CD4-positive, alpha-beta T cell treated with Interferon alpha-2 for 1 hour (primary cell): Measurements from ENCODE around the gene DOK1.
A peak's percentile ranks its signal among the peaks of the same experiment; 100 is the strongest.

Source experiments
- DNase-seq, 2 donors: peaks; one replicate each; pipeline ENCODE4 v3.0.0-alpha.2; 2020 to 2022

DOK1 gene

DNA sequence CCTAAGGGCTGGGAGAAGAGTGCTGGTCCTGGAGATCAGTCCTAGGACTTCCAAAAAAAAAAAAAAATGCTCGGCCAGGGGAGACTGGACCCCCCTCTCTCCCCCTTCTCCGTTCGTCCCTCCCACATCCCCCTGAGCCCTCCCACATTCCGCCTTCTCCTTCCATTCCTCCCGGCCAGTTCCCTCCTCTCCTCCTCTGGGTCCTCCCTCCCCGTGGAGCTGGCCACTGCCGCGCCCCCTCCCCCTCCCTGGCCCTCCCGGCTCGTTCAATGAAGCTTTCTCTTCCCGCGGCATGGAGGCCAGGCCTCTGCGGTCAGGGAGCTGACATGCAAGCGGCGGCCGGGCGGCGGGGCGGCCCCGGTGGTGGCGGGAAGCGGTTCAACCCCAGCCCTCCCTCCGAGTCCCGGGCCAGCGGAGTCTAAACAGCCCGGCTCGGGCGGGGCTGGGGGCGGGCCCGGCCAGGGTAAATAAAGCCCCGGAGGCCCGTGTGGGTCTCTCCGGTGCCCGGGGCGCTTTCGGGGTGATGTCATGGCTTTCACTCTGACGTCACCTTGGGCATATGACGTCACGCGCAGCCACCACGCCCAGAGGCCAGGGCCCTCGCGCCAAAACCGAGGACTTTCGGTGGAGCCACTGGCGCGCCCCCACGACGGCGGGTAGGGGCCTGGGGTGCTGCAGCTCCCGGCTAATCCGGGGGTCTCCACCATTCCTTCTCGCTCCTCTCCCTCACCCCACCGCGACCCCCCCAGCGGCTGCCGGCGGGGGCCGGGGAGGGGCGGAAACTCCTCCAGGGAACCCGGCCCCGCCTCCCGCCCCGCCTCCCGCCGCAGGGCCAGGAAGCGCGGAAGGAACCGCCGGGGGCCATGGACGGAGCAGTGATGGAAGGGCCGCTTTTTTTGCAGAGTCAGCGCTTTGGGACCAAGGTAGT is at the start of gene DOK1, which contains the start of gene LOXL3:
Gene DOK1 (plus strand): TSS at position 829 of the 928 bp plus-strand sequence. CDS start 35 bp downstream, at position 864.
Gene LOXL3 (minus strand): TSS at position 51 of the 928 bp plus-strand sequence. CDS start 1,308 bp downstream, outside the sequence.
- peak; percentile 76 to 88 for DNase-seq

DNA sequence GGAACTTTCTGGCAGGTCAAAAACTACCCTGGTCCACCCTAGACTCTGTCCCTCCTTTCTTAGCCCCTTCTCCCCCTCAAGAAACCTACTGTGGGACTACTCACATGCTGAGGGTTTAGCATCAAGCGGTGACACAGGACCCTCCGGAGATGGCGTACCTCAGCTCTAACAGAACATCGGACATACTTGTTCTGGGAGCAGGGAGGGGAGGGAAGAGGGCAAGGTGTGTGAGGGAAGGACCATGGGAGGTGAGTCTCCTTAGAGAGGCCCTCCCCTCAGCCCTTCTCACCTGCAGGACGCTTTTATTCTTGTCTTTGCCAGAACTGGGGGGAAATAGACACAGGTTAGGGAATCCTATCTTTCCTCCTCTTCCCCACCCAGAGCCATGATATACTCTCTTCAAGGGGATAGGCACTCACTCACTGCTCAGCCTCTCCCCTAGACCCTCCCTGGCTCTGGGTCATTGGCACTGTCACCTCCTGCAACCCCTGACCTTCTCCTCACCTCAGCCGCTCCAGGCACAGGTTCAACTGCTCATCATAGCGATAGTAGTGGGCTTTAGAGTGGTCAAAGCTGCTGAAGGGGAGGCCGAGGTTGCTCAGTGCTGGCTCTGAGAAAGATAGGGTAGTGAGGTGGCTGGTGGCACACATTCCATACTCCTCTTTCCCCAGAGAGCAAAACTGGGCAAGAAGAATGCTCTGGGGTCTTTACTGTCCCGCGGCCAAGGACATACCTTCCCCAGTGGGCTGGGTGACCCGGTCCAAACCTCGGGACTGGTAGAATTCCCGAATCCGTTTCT is 48.9 kb upstream of the DOK1 start:
- DNase-seq, result no peak

DNA sequence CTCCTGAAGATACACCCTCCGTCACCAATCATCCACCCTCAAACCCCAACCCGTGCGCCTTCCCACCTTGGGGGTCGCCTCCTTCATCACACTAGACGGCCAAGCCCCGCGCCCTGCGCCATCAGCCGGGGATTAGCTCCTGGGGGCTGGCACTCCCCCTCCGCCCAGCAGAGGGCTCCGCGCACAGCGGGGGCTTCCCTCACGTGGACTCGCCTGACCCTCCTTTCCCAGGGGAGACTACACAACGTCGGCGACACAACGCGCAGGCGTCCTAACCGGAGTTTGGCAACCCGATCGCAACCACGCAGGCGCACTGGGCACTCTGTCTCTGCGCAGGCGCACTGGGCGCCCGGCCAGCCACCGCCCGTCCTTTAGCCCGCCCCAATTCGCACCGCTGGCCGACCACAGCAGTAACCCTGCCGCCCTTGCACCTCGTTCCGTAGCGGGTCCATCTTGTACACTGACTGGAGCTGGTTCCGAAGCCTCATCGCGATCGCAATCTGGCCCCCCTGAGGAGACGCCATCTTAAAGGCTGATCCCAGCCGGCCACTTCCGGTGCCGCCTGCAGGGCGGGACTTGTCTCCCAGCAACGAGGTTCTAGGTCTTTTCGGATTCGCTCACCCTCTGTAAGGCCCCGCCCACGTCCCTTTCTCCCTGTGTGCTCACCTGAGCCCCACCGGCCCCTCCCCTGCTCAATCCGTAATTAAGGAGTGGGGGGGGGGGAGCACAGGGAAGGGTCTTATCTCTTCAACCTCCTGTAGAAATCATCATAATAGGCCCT is 47.2 kb upstream of the DOK1 start, which contains the start of gene PCGF1:
Gene PCGF1 (minus strand): TSS at position 551 of the 781 bp plus-strand sequence. CDS start 27 bp downstream, at position 524.
- peak; percentile 98 for DNase-seq

DNA sequence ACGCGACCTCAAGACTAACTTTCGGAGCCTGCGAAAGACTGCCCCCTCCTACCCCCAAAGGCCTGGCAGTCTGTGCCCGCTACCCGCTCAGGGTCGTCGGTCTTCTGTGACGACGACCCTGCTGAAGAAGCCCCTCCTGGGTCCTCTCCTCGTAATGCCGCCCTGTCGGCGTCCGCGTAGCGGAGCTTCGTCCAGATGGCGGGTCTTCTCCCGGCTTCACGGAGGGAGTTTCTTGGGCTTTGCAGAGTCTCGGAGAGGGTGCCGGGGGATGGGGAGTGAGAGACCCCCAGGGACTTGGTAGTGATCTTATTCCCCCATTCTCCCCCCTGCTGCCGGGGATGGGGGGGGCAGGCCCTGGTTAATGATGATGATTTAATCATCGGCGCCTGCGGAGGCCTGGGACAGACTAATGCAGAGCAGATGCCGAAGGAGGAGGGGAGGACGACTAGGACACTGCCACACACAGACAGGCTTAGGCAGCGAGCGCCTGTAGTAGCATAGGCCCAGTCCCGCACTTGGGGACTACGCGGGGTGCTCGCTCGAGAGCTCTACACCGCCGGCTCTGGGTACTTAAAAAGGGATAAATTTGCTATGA is 46.5 kb upstream of the DOK1 start:
- DNase-seq, result peak in 1 of 2 donors; percentile 28

DNA sequence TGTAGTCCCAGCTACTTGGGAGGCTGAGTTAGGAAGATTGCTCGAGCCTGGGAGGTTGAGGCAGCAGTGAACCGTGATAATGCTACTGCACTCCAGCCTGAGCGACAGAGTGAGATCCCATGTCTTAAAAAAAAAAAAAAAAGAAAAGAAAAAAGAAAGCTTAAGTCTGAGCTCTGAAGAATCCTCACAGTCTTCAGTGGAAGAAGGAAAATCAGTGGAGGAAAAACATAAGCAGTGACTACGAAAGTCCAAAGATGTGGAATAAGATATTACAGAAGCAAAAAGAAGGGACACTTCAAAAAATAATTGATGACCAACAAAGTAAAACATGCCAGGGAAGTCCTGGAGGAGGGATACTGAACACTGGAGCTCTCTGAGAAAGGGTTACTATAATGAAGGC is 44.2 kb upstream of the DOK1 start:
- no peak for DNase-seq

DNA sequence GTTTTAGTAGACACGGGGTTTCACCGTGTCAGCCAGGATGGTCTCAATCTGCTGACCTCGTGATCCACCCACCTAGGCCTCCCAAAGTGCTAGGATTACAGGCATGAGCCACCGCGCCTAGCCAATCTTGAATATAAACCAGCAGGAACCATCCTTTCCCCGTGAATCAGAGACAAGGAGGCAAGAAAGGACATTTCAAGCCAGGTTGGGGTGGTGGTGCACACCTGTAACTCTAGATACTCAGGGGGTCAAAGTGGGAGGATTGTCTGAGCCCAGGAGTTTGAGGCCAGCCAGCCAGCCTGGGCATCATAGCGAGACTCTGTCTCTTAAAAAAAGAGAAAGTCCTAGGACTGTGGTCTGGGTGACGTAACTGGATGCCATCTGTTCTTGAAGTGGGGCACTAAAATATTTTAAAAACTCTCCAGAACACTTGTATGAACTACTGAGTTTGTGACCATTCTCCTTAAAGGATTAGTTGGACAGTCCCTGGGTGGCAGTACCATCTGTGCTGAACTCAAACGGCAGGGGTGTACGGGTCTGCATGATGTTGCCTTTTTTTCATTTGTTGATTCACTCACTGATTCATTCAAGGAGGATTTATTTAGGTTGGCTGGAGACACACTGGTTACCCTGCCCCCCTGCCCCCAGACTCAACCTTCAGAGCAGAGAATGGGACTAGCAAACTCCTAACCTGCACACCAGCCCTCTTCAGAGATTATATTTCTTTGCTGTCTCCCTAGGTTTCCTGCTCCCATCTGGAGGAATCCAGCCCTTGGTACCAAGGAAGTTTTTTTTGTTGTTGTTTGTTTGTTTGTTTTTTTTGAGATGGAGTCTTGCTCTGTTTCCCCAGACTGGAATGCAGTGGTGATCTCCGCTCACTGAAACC is 43.2 kb upstream of the DOK1 start:
- DNase-seq, result no peak

DNA sequence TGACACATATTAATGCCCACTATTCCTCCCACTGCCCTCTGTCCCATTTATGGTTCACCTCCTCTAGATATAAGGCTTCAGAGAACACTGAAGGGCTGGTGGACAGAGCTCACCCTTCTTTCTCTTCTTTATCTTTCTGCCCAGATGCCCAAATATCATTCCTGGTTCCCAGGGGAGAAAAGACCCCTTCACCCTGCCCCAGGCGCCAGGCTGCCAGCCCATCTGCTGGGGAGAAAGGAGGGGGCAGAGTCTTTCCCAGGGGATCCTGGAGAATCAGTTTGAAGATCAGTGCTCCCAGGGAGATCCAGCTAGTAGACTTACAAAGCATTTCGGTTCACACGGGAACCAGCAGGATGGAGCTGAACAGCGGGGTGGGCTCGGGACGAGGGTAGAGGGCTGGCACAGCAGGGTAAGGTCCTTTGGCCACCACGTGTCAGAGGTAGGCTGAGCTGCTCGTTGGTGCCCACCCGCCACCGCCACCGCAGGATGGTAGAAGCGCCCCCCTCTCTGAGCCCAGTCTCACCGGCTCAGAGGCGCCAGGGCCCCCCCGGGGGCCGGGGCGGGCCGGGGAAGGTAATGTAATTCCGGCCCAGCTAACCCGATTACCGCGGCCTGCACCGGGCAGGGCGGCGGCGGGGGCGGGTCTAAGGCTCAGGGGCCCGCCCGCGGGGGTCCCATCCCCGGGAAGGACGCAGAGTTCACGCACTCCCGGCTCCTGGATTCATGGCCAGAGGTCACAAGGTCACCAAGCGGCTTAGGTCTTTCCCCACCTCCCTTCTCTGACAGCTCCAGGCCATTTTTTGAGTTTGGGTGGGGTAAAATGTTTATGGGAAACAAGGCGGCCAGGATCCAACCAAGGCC is 41.5 kb upstream of the DOK1 start:
- no peak for DNase-seq

DNA sequence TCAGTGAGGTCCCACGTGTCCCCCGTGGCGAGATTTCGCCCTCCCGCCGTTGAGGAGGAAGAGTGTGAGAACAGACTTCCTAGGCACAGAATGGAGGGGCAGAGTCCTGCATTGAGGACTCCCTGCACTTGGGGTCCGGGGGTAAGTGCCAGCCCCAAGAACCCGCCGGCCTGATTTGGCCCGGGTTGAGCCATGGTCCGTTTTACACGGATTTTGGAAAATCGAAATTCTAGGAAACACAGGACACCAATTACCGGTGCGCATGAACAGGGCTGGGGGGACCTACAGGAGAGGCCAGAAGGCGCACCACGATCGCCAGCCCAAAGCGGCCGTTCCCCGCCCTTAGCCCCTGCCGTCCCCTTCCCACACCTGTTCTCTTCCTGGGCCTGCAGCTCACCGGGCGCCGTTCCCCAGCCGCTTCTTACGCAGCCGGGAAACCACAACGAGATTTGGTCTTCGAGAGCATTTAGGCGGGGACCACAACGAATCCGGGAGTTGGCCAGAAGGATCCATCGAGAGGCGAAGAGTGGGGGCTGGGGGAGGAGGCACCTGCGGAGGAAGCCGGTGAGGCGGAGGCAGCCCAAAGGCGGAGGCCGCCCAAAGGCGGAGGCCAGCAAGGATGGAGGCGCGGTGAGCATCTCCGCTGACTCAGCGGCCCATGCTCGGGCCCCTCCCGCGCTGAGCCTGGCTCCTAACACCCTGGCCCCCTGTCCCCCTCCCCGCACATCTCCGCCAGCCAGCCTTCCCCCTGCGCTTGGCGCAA is 40.7 kb upstream of the DOK1 start:
- peak in 1 of 2 donors; percentile 33 for DNase-seq

DNA sequence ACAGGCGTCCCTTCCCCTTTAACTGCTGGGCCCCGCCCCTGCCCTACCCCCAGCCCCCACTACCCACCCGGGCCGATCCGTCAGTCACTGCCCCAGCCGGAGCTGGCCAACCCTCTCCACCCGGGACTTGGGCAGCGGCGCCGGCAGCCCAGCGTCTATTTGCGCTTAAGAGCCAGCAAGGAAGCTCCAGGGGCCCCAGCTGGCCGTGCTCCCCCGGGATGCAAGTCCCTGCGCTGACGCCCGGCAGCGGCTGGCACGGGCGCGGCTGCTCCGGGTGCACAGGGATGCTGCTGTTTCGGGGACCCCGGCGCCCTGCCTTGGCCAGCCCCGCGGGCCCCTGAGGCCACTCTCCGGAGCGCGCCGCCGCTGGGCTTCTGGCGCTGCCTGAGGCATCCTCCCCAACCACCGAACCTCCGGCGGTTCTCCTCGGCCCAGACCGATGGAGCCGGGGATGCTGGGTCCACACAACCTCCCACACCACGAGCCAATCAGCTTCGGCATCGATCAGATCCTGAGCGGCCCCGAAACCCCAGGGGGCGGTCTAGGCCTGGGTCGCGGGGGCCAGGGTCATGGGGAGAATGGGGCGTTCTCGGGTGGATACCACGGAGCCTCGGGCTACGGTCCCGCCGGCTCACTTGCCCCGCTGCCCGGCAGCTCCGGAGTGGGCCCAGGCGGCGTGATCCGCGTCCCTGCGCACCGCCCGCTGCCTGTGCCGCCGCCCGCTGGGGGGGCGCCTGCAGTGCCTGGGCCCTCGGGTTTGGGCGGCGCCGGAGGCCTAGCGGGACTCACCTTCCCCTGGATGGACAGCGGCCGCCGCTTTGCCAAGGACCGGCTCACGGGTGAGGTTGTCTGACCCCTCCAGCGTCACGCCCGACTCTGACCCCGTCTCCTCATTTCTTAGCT is 39.9 kb upstream of the DOK1 start, which contains the start of gene TLX2:
Gene TLX2 (plus strand): TSS at position 83 of the 903 bp plus-strand sequence. CDS start 357 bp downstream, at position 440.
- no peak for DNase-seq

DNA sequence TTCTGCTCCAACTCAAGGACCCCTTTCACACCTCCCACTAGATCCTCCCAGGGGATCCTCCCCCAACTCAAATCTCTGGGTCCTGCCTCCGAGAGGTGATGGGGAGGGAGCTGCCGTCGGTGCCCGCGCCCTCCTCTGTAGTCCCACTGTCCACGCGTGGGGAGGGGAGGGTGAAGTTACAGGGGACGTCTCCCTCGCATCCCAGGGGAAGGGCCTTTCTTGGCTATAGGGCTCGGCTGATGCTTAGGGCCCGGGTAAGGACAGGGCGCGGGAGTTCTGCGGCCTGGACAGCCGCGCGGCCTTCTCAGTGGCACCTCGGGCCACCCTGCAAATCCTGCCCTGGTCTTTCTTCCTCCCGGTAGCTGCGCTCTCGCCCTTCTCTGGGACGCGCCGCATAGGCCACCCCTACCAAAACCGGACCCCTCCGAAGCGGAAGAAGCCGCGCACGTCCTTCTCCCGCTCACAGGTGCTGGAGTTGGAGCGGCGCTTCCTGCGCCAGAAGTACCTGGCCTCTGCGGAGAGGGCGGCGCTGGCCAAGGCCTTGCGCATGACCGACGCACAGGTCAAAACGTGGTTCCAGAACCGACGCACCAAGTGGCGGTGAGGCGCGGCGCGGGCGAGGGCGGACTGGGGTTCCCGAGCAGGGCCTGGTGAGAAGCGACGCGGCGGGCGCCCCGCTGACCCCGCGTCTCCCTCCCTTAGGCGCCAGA is 39.1 kb upstream of the DOK1 start:
- DNase-seq, result peak in 1 of 2 donors; percentile 12

DNA sequence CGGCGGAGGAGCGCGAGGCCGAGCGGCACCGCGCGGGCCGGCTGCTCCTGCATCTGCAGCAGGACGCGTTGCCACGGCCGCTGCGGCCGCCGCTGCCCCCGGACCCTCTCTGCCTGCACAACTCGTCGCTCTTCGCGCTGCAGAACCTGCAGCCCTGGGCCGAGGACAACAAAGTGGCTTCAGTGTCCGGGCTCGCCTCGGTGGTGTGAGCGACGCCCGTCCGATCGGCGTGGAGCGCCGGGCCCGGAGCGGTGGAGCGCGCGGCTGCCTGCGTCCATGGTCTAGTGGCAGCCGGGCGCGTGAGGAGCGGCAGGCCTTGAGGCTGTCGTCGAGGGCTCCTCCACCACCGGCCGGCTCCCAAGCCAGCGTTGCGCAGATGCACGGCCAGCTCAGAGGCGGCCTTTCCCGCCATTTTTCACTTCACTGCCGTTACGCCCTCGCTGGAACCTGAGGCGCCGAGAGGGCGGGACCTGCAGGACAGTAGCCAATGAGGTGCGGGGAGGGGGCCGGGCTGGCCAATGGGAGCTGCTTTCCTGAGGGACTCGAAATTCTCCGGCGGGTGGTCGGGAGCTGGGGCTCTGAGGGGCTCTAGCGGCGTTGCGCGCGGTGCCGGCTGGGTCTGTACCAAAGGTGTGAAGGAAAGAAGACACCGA is 38.4 kb upstream of the DOK1 start:
- peak; percentile 77 to 82 for DNase-seq

DNA sequence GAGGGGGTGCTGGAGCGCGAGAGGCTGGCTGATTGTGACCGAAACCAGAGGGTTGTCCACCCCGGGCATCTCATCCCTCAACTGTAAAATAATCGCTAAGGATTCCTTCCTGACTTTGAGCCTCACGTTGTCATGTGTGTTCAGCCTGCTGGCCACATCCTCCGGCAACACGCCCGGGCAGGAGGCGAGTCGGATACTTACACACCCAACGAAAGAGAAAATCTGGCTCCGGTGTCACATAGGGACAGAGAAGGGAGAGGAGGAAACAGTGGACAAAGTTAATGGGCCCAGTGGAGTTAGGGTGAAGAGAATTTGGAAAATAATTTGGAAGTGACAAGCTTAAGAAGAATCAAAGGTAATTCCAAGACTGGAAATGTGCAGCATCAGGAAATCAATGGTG is 37.9 kb upstream of the DOK1 start:
- DNase-seq, result no peak

DNA sequence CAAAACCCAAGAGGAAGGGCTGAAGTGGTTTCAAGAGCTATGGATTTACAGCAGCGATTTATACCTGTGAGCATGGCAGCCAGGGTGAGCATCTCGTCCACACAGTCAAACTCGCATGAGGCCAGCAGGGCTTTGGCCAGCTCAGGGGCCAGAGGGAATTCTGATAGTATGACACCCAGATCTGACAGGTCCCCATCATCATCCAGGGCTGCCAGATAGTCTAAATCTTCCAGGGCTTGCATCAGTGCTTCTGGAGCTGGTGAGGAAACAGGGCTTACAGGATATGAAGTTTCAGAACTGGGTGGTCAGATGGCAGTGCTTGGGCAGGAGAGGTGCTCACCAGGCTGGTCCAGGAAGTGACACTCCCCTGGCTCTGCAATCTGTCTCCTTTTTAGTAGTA is 32.0 kb upstream of the DOK1 start:
- DNase-seq, result no peak

DNA sequence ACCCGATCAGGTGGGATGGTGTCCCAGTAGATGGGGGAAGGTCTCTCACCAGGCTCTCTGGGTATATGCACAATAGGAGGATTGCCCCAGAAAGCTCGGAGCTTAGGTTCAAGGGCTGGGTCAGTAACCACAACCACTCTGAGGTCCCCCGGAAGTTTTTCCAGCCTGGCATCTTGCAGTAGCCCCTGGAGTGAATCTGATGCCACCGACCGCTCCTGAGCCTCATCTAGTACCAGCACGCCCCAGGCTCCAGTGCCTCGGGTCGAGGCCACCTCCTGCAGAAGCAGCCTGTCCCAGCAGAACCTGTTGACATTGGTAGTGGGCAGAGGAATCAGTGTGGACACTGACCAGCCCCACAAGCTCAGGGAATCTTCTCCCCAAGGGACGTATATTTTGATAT is 30.5 kb upstream of the DOK1 start:
- DNase-seq, result no peak

DNA sequence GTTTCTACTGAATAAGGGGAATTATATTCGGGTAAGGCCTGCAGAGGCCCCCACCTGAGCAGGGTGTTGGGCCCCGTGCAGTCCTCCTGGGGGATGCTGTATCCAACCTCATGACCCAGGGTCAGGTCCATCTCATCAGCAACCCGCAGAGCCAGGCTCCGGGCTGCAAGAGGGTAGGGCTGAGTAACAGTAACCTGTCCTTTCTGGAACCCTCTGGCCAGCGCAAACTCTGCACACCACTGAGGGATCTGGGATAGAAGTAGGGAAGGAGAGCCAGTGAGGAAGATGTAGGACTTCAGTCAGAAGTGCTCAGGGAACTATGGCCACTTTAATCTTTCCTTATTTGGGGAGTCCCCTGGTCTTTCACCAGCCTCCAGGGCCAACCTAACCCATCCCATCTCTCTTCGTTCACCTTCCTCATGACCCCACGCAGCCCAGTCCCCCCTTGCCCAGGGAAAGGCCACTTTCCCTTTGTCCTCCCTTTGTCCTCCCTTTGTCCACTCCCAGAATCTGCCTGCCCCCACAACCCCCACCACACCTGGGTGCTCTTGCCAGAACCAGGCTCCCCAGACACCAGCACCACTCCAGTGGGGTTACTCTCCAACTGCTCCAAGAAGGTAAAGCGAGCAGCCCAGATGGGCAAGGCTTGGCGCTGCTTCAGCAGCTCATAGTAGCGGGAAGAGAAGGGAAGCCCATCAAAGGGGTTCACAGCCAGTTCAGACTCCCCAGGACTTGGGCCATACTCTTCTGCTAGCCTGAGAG is 29.4 kb upstream of the DOK1 start:
- no peak for DNase-seq
